ENCODE results near the gene OVCH1. TPM values are rescaled to one million over a fixed set of nuclear protein-coding genes. Genes with fewer than 3 reads are reported as not detected.

OVCH1 gene
- total and polyA plus RNA-seq, 9 of the 15 experiments (the other 6 are each of a cell fraction or from before 2014, with no cell fraction given) = not detected

DNA sequence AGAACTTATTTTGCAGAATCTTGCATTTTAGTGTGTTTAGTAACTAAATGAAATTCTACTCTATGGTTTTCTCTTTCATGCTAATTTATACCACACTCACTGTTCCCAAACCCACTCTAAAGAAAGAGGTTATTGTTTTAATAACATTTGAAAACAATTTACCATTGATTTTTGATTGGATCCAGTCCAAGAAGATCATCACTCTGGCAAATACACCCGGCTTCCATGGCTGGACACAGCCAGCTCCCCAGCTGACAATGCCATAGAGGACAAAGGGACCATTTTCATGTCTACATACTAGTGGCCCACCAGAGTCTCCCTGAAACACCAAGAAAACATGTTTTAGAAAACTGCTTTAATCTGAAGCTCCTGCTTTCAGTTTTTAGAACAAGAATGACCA lies 42.4 kb downstream of the OVCH1 start:
- in situ Hi-C loops (cut with MboI) (no loop called here), intact Hi-C loops (cut with micrococcal nuclease) (no loop called here)
- Histone ChIP-seq H3K4me2 (ENCODE audit: insufficient read depth, low read length) (no peak overlapping the region), H3K4me1 (replicated peaks in 1 of 2; ENCODE audit: control insufficient read depth in 2 of 2, insufficient read depth in 2 of 2, low read length in 2 of 2) (no peaks in the 10 kb centered on the region), H3K27ac (ENCODE audit: extremely low read depth, low read depth, low read length) (no peak overlapping the region), H3K36me3 (ENCODE audit: control insufficient read depth, insufficient read depth, low read length) (no peaks in the 10 kb centered on the region), H3K27me3 (ENCODE audit: control insufficient read depth in 2 of 2, insufficient read depth in 2 of 2, low read length in 2 of 2) (no peaks in the 10 kb centered on the region; a peak in 1 of 5 replicates), H3K9me1 (ENCODE audit: control insufficient read depth, insufficient read depth, low read length) (no peaks in the 10 kb centered on the region), H3K4me3 (no peak overlapping the region), H3K9ac (ENCODE audit: insufficient read depth in 1 of 2, low read depth in 2 of 2, low read length in 2 of 2) (no peak overlapping the region), H4K20me1 (replicated peaks; ENCODE audit: control insufficient read depth, insufficient read depth, low read length) (no peaks in the 10 kb centered on the region), H3K79me2 (ENCODE audit: control insufficient read depth, insufficient read depth, low read length) (no peaks in the 10 kb centered on the region), H3K9me3 (replicated peaks; ENCODE audit: control insufficient read depth, insufficient read depth, low read depth, low read length) (no peaks in the 10 kb centered on the region; the same call in 1 of the 2 replicates), H2AFZ (ENCODE audit: low read depth, low read length) (no peak overlapping the region)
- DNase-seq (ENCODE audit: extremely low read depth in 1 of 4, low spot score in 3 of 4) (no peak), FAIRE-seq (no peak), ATAC-seq (no peak)
- ChIA-PET POLR2A (interaction anchor here (0.6 kb wide), 1 partner anchor 124 kb away, joined by 3 read pairs; no protein-coding TSS in a partner anchor), CTCF (ENCODE audit: low intra/inter-chr PET ratio) (no interaction called here)
- 0% methylated on average over 1 of the region's 1 CpG for WGBS (ENCODE audit: insufficient coverage, low coverage, missing lambda C conversion rate)
- no TSS peak for BruUV-seq (replicated peaks)
- TF ChIP-seq XRCC5 (IDR thresholded peaks at IDR 0.05; ENCODE audit: low read depth, low read length) (no peak), HDAC3 (IDR thresholded peaks at IDR 0.05; ENCODE audit: borderline replicate concordance, partially characterized antibody) (no peak), CHD2 (IDR thresholded peaks at IDR 0.05; ENCODE audit: low read depth, low read length) (no peak), ZNF445 (CRISPR knock-in tag; IDR thresholded peaks at IDR 0.05; ENCODE audit: low read depth) (no peak), USF2 (CRISPR knock-in tag; IDR thresholded peaks at IDR 0.05) (no peak), ZNF146 (CRISPR knock-in tag; IDR thresholded peaks at IDR 0.05; ENCODE audit: unreplicated experiment) (no peak), ZNF707 (CRISPR knock-in tag; conservative IDR thresholded peaks at IDR 0.05) (no peak), ETV1 (tag; conservative IDR thresholded peaks at IDR 0.05; ENCODE audit: low read depth) (no peak), KAT7 (CRISPR knock-in tag; IDR thresholded peaks at IDR 0.05; ENCODE audit: borderline replicate concordance) (no peak), RUNX1 (IDR thresholded peaks at IDR 0.05; ENCODE audit: low read depth) (no peak)
- TF ChIP-seq, protein P1, sequence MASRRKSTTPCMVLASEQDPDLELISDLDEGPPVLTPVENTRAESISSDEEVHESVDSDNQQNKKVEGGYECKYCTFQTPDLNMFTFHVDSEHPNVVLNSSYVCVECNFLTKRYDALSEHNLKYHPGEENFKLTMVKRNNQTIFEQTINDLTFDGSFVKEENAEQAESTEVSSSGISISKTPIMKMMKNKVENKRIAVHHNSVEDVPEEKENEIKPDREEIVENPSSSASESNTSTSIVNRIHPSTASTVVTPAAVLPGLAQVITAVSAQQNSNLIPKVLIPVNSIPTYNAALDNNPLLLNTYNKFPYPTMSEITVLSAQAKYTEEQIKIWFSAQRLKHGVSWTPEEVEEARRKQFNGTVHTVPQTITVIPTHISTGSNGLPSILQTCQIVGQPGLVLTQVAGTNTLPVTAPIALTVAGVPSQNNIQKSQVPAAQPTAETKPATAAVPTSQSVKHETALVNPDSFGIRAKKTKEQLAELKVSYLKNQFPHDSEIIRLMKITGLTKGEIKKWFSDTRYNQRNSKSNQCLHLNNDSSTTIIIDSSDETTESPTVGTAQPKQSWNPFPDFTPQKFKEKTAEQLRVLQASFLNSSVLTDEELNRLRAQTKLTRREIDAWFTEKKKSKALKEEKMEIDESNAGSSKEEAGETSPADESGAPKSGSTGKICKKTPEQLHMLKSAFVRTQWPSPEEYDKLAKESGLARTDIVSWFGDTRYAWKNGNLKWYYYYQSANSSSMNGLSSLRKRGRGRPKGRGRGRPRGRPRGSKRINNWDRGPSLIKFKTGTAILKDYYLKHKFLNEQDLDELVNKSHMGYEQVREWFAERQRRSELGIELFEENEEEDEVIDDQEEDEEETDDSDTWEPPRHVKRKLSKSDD (conservative IDR thresholded peaks at IDR 0.05; ENCODE audit: low read length) = no peak

Measured in K562 (cell line).